Ovary (tissue), 3 donors: Measurements from ENCODE around the gene CCL20.

Experiments used
- CTCF ChIP-seq, 3 donors: fragments of 450-650 bp in 2 of 3; fragments of 200-600 bp in 1 of 3; IDR thresholded peaks; one replicate each; pipeline versions ENCODE4 v1.5.1 to v1.8.0; 2016 to 2022; ENCODE audit warnings: antibody characterized with exemption in 3 of 3, mild to moderate bottlenecking in 1 of 3
- EP300 ChIP-seq: sonication (generic); formaldehyde crosslinking; IDR thresholded peaks from one replicate; pipeline ENCODE4 v1.6.1; 2017; ENCODE audit warnings: antibody characterized with exemption
- POLR2A ChIP-seq: fragments of 450-650 bp; IDR thresholded peaks from one replicate; pipeline ENCODE4 v1.6.1; 2017; ENCODE audit warnings: antibody characterized with exemption, mild to moderate bottlenecking, moderate library complexity
- donor health status: DM: no; HTN: no; CAD: no.

- TF ChIP-seq CTCF (IDR thresholded peaks at IDR 0.05): no peak
- TF ChIP-seq POLR2A: no peak
- no peak for TF ChIP-seq EP300
Measured at GRCh38 chr2:227862227-227862740, 48.6 kb downstream of the CCL20 start.
